Measurements from ENCODE around the gene NRL. TPM values are rescaled to one million over a fixed set of nuclear protein-coding genes. Genes with fewer than 3 reads are reported as not detected.
A peak's percentile ranks its signal among the peaks of the same experiment; 100 is the strongest.

Gene NRL
- total RNA-seq (2021) (1.2 and 2.3 TPM in 2 replicates), Bru-seq, nascent RNA (percentile 36 among the genes with signal in this experiment), BruChase-seq, experiment 1, labeled RNA remaining after a 2-hour chase (percentile 30 among the genes with signal in this experiment), BruChase-seq, experiment 2, labeled RNA remaining after a 6-hour chase (percentile 29 among the genes with signal in this experiment)
- long read RNA-seq, partial matches to known transcripts = 0 of 26 reads
- long read RNA-seq, other reads (novel, unspliced or antisense) = 26 of 26 reads

GRCh38 chr14:24114532-24115421 is at the start of gene NRL, which contains the start of gene DCAF11:
Gene NRL, minus strand, starts transcription at chr14:24114949. Its CDS starts 32,101 bp downstream, at chr14:24082848.
Gene DCAF11, plus strand, starts transcription at chr14:24114777. Its CDS starts 818 bp downstream, at chr14:24115595.
- intact Hi-C loops (cut with micrococcal nuclease; ENCODE audit: unreplicated experiment) = loop anchor here (1.0 kb wide), 1 partner anchor 32 kb away; the partner anchor contains the start of gene PSME2
- H2AFZ ChIP-seq = peak within 1 kb of the TSS; percentile 92
- TF ChIP-seq EZH2 (IDR thresholded peaks at IDR 0.05; ENCODE audit: low read depth) (no peak), CTCF (conservative IDR thresholded peaks at IDR 0.05) (no peak)
- H4K20me1 ChIP-seq (ENCODE audit: insufficient read depth) = no peaks in the 10 kb centered on the region
- H3K9me2 ChIP-seq (ENCODE audit: insufficient read depth) = no peaks in the 10 kb centered on the region
- DNase-seq = peak; percentile 95 to 97
- no peaks in the 10 kb centered on the region for H3K27me3 ChIP-seq (ENCODE audit: insufficient read depth, low read depth)
- POLR2A ChIA-PET (ENCODE audit: unreplicated experiment) = interaction anchor here (0.5 to 1.5 kb wide), 12 partner anchors 17 to 788 kb away, joined by 3 to 26 read pairs (median 4); partner anchors contain the start of genes CHMP4A, EMC9, IRF9 and PCK2
- H3K4me1 ChIP-seq (replicated peaks; ENCODE audit: insufficient read depth) = peaks cover 22% of the 10 kb centered on the region
- H3K9me3 ChIP-seq (ENCODE audit: insufficient read depth, low read depth) = no peaks in the 10 kb centered on the region
- H3K4me3 ChIP-seq = peak within 1 kb of the TSS; percentile 69
- H3K27ac ChIP-seq = peak within 1 kb of the TSS; percentile 69
- peaks cover 8% of the 10 kb centered on the region; the same call in 1 of the 2 replicates for H3K36me3 ChIP-seq (ENCODE audit: low read depth)
- BruUV-seq (replicated peaks) = no TSS peak
- H3F3A ChIP-seq (ENCODE audit: insufficient read depth, low read depth) = peaks cover 21% of the 10 kb centered on the region
- peaks cover 13% of the 10 kb centered on the region for H3K79me2 ChIP-seq (ENCODE audit: low read depth)
- CTCF ChIA-PET = interaction anchor here (0.5 to 1.1 kb wide), 5 partner anchors 21 to 1060 kb away, joined by 3 to 5 read pairs (median 4); partner anchors contain the start of genes CHMP4A, IRF9, PSME1 and PSME2
- peak within 1 kb of the TSS; percentile 97 for H3K4me2 ChIP-seq

- ChIA-PET POLR2A (ENCODE audit: unreplicated experiment) (no interaction called here), CTCF (interaction anchor here (1.2 kb wide), 2 partner anchors 26 to 52 kb away, joined by 3 to 13 read pairs; partner anchors contain the start of gene IPO4)
- H3K36me3 ChIP-seq (ENCODE audit: low read depth) = no peaks in the 10 kb centered on the region; the same call in 1 of the 2 replicates
- H3K9me3 ChIP-seq (ENCODE audit: insufficient read depth, low read depth) = no peaks in the 10 kb centered on the region
- H3K27me3 ChIP-seq (ENCODE audit: insufficient read depth, low read depth) = no peaks in the 10 kb centered on the region
- TF ChIP-seq CTCF (conservative IDR thresholded peaks at IDR 0.05) = no peak
- no peak for TF ChIP-seq EZH2 (IDR thresholded peaks at IDR 0.05; ENCODE audit: low read depth)
- TSS peak; percentile 51 for BruUV-seq (replicated peaks)
- no peak overlapping the region for H2AFZ ChIP-seq
- no peaks in the 10 kb centered on the region for H3K9me2 ChIP-seq (ENCODE audit: insufficient read depth)
- no peaks in the 10 kb centered on the region for H4K20me1 ChIP-seq (ENCODE audit: insufficient read depth)
- H3K4me2 ChIP-seq = 0 out of 2 replicates have a peak overlapping the region, but pooled peaks have one; percentile 76
- no peaks in the 10 kb centered on the region; the same call in 1 of the 2 replicates for H3F3A ChIP-seq (ENCODE audit: insufficient read depth, low read depth)
- H3K4me3 ChIP-seq = no peak overlapping the region
- DNase-seq = no peak
- no peaks in the 10 kb centered on the region for H3K79me2 ChIP-seq (ENCODE audit: low read depth)
- H3K27ac ChIP-seq = no peak overlapping the region
- H3K4me1 ChIP-seq (replicated peaks; ENCODE audit: insufficient read depth) = peaks cover 13% of the 10 kb centered on the region
- intact Hi-C loops (cut with micrococcal nuclease; ENCODE audit: unreplicated experiment) = loop anchor here (5.0 kb wide), 1 partner anchor 70 kb away; the partner anchor contains the start of gene PCK2
These were observed 47.3 kb upstream of the NRL start for GRCh38 chr14:24162093-24162492.

Data from PC-9 (cell line).